K562 (cell line): Measurements from ENCODE around the gene RNF207. TPM values are rescaled to one million over a fixed set of nuclear protein-coding genes. Genes with fewer than 3 reads are reported as not detected.

Experiments
- ATAC-seq: fragments of 200-7000 bp; cut with Tn5 transposase; 3 replicates; pipeline ENCODE4 v1.9.1; 2020; ENCODE audit warnings: moderate library complexity
- BruUV-seq: library from RNA; stranded (reverse); fragments of 400-500 nt; replicated peaks from 2 replicates; lab custom pipeline; 2021; lab: Mats Ljungman, UMichigan
- CTCF ChIA-PET: fragments of 300-600 bp; formaldehyde crosslinking; extraction: SDS; loops from one replicate; lab custom pipeline; 2021; ENCODE audit warnings: low intra/inter-chr PET ratio; lab: Yijun Ruan, JAX
- POLR2A ChIA-PET: fragments of 300-600, 350-650 bp; sonication (Branson Sonifier 250); formaldehyde crosslinking; extraction: SDS; loops from one replicate; lab custom pipeline; 2021; ENCODE audit warnings: antibody characterized with exemption, inconsistent platforms; lab: Yijun Ruan, JAX
- DNase-seq, 4 experiments: peaks; one replicate each; pipeline versions ENCODE4 v3.0.0 to v3.0.0-alpha.2; 2011 to 2018; ENCODE audit warnings: low spot score in 3 of 4, mixed read lengths in 3 of 4; ENCODE audit errors: extremely low read depth in 1 of 4
- FAIRE-seq: peaks from 2 replicates; lab custom pipeline; 2011; peaks lifted over from hg19 to GRCh38; lab: Jason Lieb, UNC
- H2AFZ ChIP-seq: 2 replicates; pipeline ENCODE4 v1.6.0; 2011; ENCODE audit warnings: low read depth, low read length, control low read depth, inconsistent platforms
- H3K27ac ChIP-seq: fragments of 200-600 bp; 3 replicates; pipeline ENCODE4 v1.8.0; 2011; ENCODE audit warnings: low read depth, mild to moderate bottlenecking, control low read depth, inconsistent platforms, low read length, moderate library complexity, mixed read lengths; ENCODE audit errors: extremely low read depth
- H3K27me3 ChIP-seq, 2 experiments: fragments of 300-600 bp in 1 of 2; 2 replicates in 1 of 2; 3 replicates in 1 of 2; pipeline versions ENCODE4 v1.6.0 to v1.8.0; 2011; ENCODE audit warnings: inconsistent platforms in 2 of 2, low read length in 2 of 2, mild to moderate bottlenecking in 1 of 2, mixed read lengths in 1 of 2, moderate library complexity in 1 of 2; ENCODE audit not compliant: control insufficient read depth in 2 of 2, insufficient read depth in 2 of 2
- H3K36me3 ChIP-seq: fragments of 300-600 bp; 3 replicates; pipeline ENCODE4 v1.8.0; 2011; ENCODE audit warnings: mild to moderate bottlenecking, low read length, inconsistent platforms; ENCODE audit not compliant: control insufficient read depth, insufficient read depth
- H3K4me1 ChIP-seq, 2 experiments: fragments of 200-600 bp in 1 of 2; replicated peaks in 1 of 2; 2 replicates in 1 of 2; 3 replicates in 1 of 2; pipeline versions ENCODE4 v1.5.1 to v1.8.0; 2011; ENCODE audit warnings: inconsistent platforms in 2 of 2, low read length in 2 of 2, mild to moderate bottlenecking in 1 of 2, mixed read lengths in 1 of 2, moderate library complexity in 1 of 2; ENCODE audit not compliant: control insufficient read depth in 2 of 2, insufficient read depth in 2 of 2
- H3K4me2 ChIP-seq: 2 replicates; pipeline ENCODE4 v1.6.1; 2011; ENCODE audit warnings: low read length, control low read depth, inconsistent platforms, mixed read lengths; ENCODE audit not compliant: insufficient read depth
- H3K4me3 ChIP-seq: fragments of 200-600 bp; sonication (generic), shearing (Covaris generic); 2 replicates; pipeline ENCODE4 v1.5.1; 2016; ENCODE audit warnings: control low read depth, inconsistent platforms
- H3K79me2 ChIP-seq: fragments of 200-600 bp; 3 replicates; pipeline ENCODE4 v1.8.0; 2011; ENCODE audit warnings: low read length, inconsistent platforms; ENCODE audit not compliant: control insufficient read depth, insufficient read depth
- H3K9ac ChIP-seq, 2 experiments: 2 replicates each; pipeline versions ENCODE4 v1.6.0 to v1.6.1; 2011; ENCODE audit warnings: low read depth in 2 of 2, low read length in 2 of 2, control low read depth in 1 of 2, inconsistent platforms in 1 of 2, mild to moderate bottlenecking in 1 of 2, mixed read lengths in 1 of 2; ENCODE audit not compliant: insufficient read depth in 1 of 2
- H3K9me1 ChIP-seq: one replicate; pipeline ENCODE4 v1.6.0; 2011; ENCODE audit warnings: inconsistent platforms, mild to moderate bottlenecking, low read length, moderate library complexity; ENCODE audit not compliant: control insufficient read depth, insufficient read depth
- H3K9me3 ChIP-seq: replicated peaks from 2 replicates; pipeline ENCODE4 v1.5.1; 2011; ENCODE audit warnings: low read depth, low read length, inconsistent platforms; ENCODE audit not compliant: control insufficient read depth, insufficient read depth
- H4K20me1 ChIP-seq: replicated peaks from 2 replicates; pipeline ENCODE4 v1.6.1; 2011; ENCODE audit warnings: low read length, inconsistent platforms, mixed read lengths; ENCODE audit not compliant: control insufficient read depth, insufficient read depth
- ATF1 ChIP-seq, 2 experiments: fragments of 450-650 bp in 1 of 2; IDR thresholded peaks; 2 replicates each; pipeline ENCODE4 v1.6.1; 2016; ENCODE audit warnings: missing compliant biosample characterization in 1 of 2, missing genetic modification characterization in 1 of 2
- CTCF ChIP-seq, 3 experiments: IDR thresholded peaks in 2 of 3; conservative IDR thresholded peaks in 1 of 3; 2 replicates each; pipeline ENCODE4 v1.5.1; 2011 to 2012; ENCODE audit warnings: low read length in 3 of 3, mild to moderate bottlenecking in 3 of 3, control low read depth in 2 of 3, improper control_type of control experiment in 1 of 3, inconsistent platforms in 1 of 3, low read depth in 1 of 3, mixed read lengths in 1 of 3, moderate library complexity in 1 of 3; ENCODE audit not compliant: insufficient read depth in 2 of 3
- DEAF1 ChIP-seq: fragments of 450-650 bp; formaldehyde crosslinking; IDR thresholded peaks from 2 replicates; pipeline ENCODE4 v1.4.0; 2020; ENCODE audit warnings: mild to moderate bottlenecking, moderate library complexity
- FOXM1 ChIP-seq, 2 experiments: fragments of 450-650 bp in 1 of 2; sonication (generic) in 1 of 2; formaldehyde crosslinking in 1 of 2; IDR thresholded peaks; 2 replicates each; pipeline versions ENCODE4 v1.6.1 to v1.9.0; 2017 to 2022; ENCODE audit warnings: low read depth in 2 of 2, mild to moderate bottlenecking in 2 of 2, missing genetic modification reagents in 1 of 2, moderate library complexity in 1 of 2
- GABPB1 ChIP-seq: sonication (generic); formaldehyde crosslinking; IDR thresholded peaks from 2 replicates; pipeline ENCODE4 v1.8.0; 2022; ENCODE audit warnings: mild to moderate bottlenecking, missing genetic modification reagents
- RB1 ChIP-seq: fragments of 450-650 bp; IDR thresholded peaks from 2 replicates; pipeline ENCODE4 v1.6.1; 2017; ENCODE audit warnings: low read depth, mild to moderate bottlenecking
- SIN3B ChIP-seq: fragments of 450-650 bp; IDR thresholded peaks from 2 replicates; pipeline ENCODE4 v1.6.1; 2017; ENCODE audit warnings: low read depth, mild to moderate bottlenecking, moderate library complexity
- XRCC5 ChIP-seq: fragments of 200-400 bp; formaldehyde crosslinking; IDR thresholded peaks from 2 replicates; pipeline ENCODE4 v1.6.1; 2017; ENCODE audit warnings: low read depth, mild to moderate bottlenecking, low read length
- ZNF280A ChIP-seq: fragments of 450-650 bp; IDR thresholded peaks from 2 replicates; pipeline ENCODE4 v1.6.1; 2018; ENCODE audit warnings: mild to moderate bottlenecking, low read depth; ENCODE audit not compliant: partially characterized antibody
- ZNF584 ChIP-seq: fragments of 200-800 bp; sonication (Bioruptor generic); IDR thresholded peaks from 2 replicates; pipeline ENCODE4 v1.6.1; 2016; ENCODE audit warnings: low read depth, mild to moderate bottlenecking, missing genetic modification characterization, missing compliant biosample characterization
- ZNF79 ChIP-seq: fragments of 250-450 bp; sonication (Bioruptor Pico); IDR thresholded peaks from 2 replicates; pipeline ENCODE4 v1.4.0; 2020; ENCODE audit warnings: low read depth, mild to moderate bottlenecking, moderate library complexity
- WGBS: fragments of 100-300 bp; shearing (Covaris generic); methylation state at CpG from one replicate; pipeline ENCODE4 v1.1.6; 2016; ENCODE audit warnings: low coverage, mixed read lengths; ENCODE audit not compliant: insufficient coverage; ENCODE audit errors: missing lambda C conversion rate; 5-methylcytosine and 5-hydroxymethylcytosine counted together
- in situ Hi-C: fragments of 300-500 bp; cut with MboI; formaldehyde crosslinking; loops from 4 replicates; pipeline ENCODE4 v1.15.0; 2018; ENCODE audit warnings: inconsistent platforms, mixed read lengths
- intact Hi-C: fragments of 100-400 bp; cut with micrococcal nuclease; formaldehyde crosslinking; loops from 2 replicates; pipeline ENCODE4 v1.14.2; 2022
- polyA plus RNA-seq, 8 experiments: library from polyadenylated mRNA; depleted of rRNA in 4 of 8; stranded (reverse) in 5 of 8; unstranded in 3 of 8; fragments of >200 nt; fragmentation: Nextera tagmentation in 2 of 8; fragmentation: Illumina TruSeq in 1 of 8; extraction: Ambion mirVana in 2 of 8; extraction: Trizol in 1 of 8; gene quantifications; 2 replicates each; pipeline versions ENCODE4 v1.2.1 to v1.2.3, GENCODE V29; 2011 to 2014; ENCODE audit warnings: inconsistent platforms in 1 of 8, missing spikeins in 1 of 8
- total RNA-seq, 7 experiments: library from RNA; depleted of rRNA in 6 of 7; stranded (reverse); fragments of >200 nt in 6 of 7; fragmentation: Illumina TruSeq in 2 of 7; extraction: Trizol in 2 of 7; gene quantifications; 2 replicates each; pipeline versions ENCODE4 v1.2.1 to v1.2.3, GENCODE V29; 2011 to 2021; ENCODE audit warnings: low replicate concordance in 1 of 7

RNF207 gene
- total and polyA plus RNA-seq, 9 of the 15 experiments (the other 6 are each of a cell fraction or from before 2014, with no cell fraction given), result 2.7 to 30.6 (median 12.9) TPM

- POLR2A ChIA-PET, result interaction anchor here (0.6 to 1.9 kb wide), 4 partner anchors 10 to 434 kb away, joined by 3 to 7 read pairs (median 4); no protein-coding TSS in a partner anchor
- H3K36me3 ChIP-seq, result no peaks in the 10 kb centered on the region
- peaks cover 0 to 9% of the 10 kb centered on the region in 2 experiments; a peak in 1 of 5 replicates for H3K27me3 ChIP-seq
- H3K9ac ChIP-seq, result peak overlapping the region in 1 of 2 experiments; percentile 75; a peak in 2 of 4 replicates
- in situ Hi-C loops (no loop called here), intact Hi-C loops (no loop called here)
- DNase-seq, result no peak
- TF ChIP-seq ZNF79 (no peak), RB1 (no peak), SIN3B (no peak), XRCC5 (no peak), CTCF (IDR thresholded peaks at IDR 0.05 in 2 of 3, conservative IDR thresholded peaks at IDR 0.05 in 1 of 3; ENCODE audit: insufficient read depth in 2 of 3, low read depth in 1 of 3, low read length in 3 of 3) (no peak), ZNF584 (CRISPR knock-in tag) (no peak), ZNF280A (no peak), DEAF1 (CRISPR knock-in tag) (no peak), FOXM1 (IDR thresholded peaks at IDR 0.05; ENCODE audit: low read depth) (no peak), FOXM1 (CRISPR knock-in tag; IDR thresholded peaks at IDR 0.05; ENCODE audit: low read depth) (no peak), GABPB1 (no peak), ATF1 (CRISPR knock-in tag; IDR thresholded peaks at IDR 0.05) (no peak), ATF1 (tag; IDR thresholded peaks at IDR 0.05) (no peak)
- H3K27ac ChIP-seq, result no peak overlapping the region
- no peak overlapping the region for H3K4me3 ChIP-seq
- H4K20me1 ChIP-seq, result peaks cover 27% of the 10 kb centered on the region; the same call in 1 of the 2 replicates
- CTCF ChIA-PET, result no interaction called here
- no peaks in the 10 kb centered on the region for H3K79me2 ChIP-seq
- H2AFZ ChIP-seq, result no peak overlapping the region
- peak; percentile 19; the same call in 1 of the 3 replicates for ATAC-seq
- peaks cover 0 to 20% of the 10 kb centered on the region in 2 experiments; a peak in 1 of 5 replicates for H3K4me1 ChIP-seq
- H3K9me1 ChIP-seq, result no peaks in the 10 kb centered on the region
- BruUV-seq, result no TSS peak
- no peaks in the 10 kb centered on the region for H3K9me3 ChIP-seq
- FAIRE-seq, result no peak
- 17% methylated on average over 18 of the region's 18 CpGs for WGBS
- H3K4me2 ChIP-seq, result no peak overlapping the region
These were observed 28.1 kb upstream of the RNF207 start for GRCh38 chr1:6177681-6178380.
